MCF 10A (cell line): ENCODE results near the gene GNG13. TPM values are rescaled to one million over a fixed set of nuclear protein-coding genes. Genes with fewer than 3 reads are reported as not detected.

Source experiments
- BruUV-seq: library from RNA; stranded (reverse); fragments of 400-500 nt; replicated peaks from 2 replicates; lab custom pipeline; 2021; lab: Mats Ljungman, UMichigan
- CTCF ChIA-PET: fragments of 300-600 bp; sonication (Branson Sonifier 250); formaldehyde crosslinking; extraction: SDS; loops from one replicate; lab custom pipeline; 2021; ENCODE audit warnings: antibody characterized with exemption, inconsistent platforms; lab: Yijun Ruan, JAX
- POLR2A ChIA-PET: fragments of 300-600, 350-650 bp; sonication (Branson Sonifier 250); formaldehyde crosslinking; extraction: SDS; loops from one replicate; lab custom pipeline; 2020; ENCODE audit warnings: antibody characterized with exemption, inconsistent platforms; lab: Yijun Ruan, JAX
- DNase-seq: peaks from one replicate; pipeline ENCODE4 v3.0.0-alpha.2; 2018; ENCODE audit not compliant: unreplicated experiment
- H3K27ac Mint-ChIP-seq: one replicate; pipeline ENCODE4 v1.8.0; 2022; ENCODE audit warnings: mild to moderate bottlenecking, low read depth, mixed read lengths; ENCODE audit not compliant: unreplicated experiment
- H3K27me3 Mint-ChIP-seq: one replicate; pipeline ENCODE4 v1.8.0; 2022; ENCODE audit warnings: mixed read lengths; ENCODE audit not compliant: insufficient read depth, unreplicated experiment
- H3K36me3 Mint-ChIP-seq: one replicate; pipeline ENCODE4 v1.8.0; 2022; ENCODE audit warnings: mild to moderate bottlenecking, moderate library complexity, mixed read lengths; ENCODE audit not compliant: insufficient read depth, unreplicated experiment
- H3K4me1 Mint-ChIP-seq: one replicate; pipeline ENCODE4 v1.8.0; 2022; ENCODE audit warnings: mixed read lengths; ENCODE audit not compliant: insufficient read depth, unreplicated experiment
- H3K4me3 Mint-ChIP-seq: one replicate; pipeline ENCODE4 v1.8.0; 2022; ENCODE audit warnings: mild to moderate bottlenecking, moderate library complexity, mixed read lengths; ENCODE audit not compliant: unreplicated experiment
- H3K9me3 Mint-ChIP-seq: one replicate; pipeline ENCODE4 v1.8.0; 2022; ENCODE audit warnings: mixed read lengths; ENCODE audit not compliant: unreplicated experiment
- intact Hi-C: fragments of 100-400 bp; cut with micrococcal nuclease; formaldehyde crosslinking; loops from 2 replicates; pipeline ENCODE4 v1.14.1; 2022
- total RNA-seq: library from RNA; stranded (reverse); gene quantifications from 2 replicates; pipeline ENCODE4 v1.2.3, GENCODE V29; 2022
- TF ChIP-seq, protein P1 (sequence below): fragments of 200-600 bp; IDR thresholded peaks from one replicate; pipeline ENCODE4 v1.8.0; 2022; ENCODE audit warnings: antibody characterized with exemption, mild to moderate bottlenecking; ENCODE audit not compliant: unreplicated experiment

GNG13 gene
- total RNA-seq, 1 experiment from 2014 or later, result not detected

DNA sequence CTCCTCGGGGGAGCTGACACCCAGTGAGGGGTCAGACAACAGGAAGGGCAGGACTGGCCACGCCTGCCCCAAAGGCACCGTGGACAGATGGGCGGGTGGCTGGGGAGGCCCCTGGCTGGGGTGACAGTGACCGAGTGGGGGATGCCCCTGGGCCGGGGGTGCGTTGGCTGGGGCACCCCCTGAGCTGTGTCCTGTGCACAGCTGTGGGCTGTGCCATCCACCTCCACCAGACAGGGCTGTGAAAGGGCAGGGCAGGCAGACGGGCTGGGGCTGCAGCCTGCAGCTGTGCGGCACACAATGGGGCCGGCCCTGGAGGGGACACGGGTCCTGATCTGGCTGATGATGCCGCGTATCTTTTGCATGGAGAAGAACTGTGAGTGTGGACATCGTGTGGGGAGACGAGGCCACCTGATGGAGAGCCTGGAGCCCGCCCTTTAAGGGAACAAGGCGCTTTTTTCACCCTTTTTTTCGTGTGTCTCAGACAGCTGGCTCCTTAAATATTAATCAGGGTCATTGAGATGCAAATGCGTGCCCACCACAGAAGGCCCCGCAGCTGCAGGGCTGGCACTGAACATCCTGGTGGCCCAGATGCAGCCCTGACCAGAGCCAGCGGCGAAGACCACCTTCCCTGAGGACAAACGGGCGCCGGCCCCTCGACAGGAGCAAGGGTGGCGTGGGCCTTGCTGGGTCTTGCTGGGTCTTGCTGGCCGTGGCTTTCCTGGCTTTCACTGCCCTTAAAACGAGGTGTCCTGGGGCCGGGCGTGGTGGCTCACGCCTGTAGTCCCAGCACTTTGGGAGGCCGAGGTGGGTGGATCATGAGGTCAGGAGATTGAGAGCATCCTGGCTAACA is 42.4 kb upstream of the GNG13 start:
- POLR2A ChIA-PET, result no interaction called here

DNA sequence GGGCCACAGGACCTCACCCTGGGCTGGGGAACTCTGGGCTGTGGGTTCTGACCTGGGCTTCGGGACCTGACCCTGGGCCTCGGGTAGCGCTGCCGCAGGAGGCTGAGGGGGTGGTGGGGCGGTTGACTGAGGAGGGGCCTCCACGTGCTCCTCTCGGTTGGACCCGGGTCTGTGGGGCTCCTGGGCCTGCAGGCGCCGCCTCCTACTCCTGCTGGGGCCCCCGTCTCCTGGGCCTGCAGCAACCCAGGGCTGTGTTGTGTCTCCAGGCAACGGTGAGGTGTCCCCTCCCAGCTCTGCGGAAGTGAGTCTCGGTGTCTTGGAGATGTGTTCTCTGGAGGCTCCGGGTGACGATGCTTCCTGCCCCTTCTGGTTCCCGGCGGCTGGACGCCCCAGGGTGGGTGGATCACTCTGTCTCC is 41.5 kb upstream of the GNG13 start:
- intact Hi-C loops, result no loop called here
- TF ChIP-seq, protein P1, sequence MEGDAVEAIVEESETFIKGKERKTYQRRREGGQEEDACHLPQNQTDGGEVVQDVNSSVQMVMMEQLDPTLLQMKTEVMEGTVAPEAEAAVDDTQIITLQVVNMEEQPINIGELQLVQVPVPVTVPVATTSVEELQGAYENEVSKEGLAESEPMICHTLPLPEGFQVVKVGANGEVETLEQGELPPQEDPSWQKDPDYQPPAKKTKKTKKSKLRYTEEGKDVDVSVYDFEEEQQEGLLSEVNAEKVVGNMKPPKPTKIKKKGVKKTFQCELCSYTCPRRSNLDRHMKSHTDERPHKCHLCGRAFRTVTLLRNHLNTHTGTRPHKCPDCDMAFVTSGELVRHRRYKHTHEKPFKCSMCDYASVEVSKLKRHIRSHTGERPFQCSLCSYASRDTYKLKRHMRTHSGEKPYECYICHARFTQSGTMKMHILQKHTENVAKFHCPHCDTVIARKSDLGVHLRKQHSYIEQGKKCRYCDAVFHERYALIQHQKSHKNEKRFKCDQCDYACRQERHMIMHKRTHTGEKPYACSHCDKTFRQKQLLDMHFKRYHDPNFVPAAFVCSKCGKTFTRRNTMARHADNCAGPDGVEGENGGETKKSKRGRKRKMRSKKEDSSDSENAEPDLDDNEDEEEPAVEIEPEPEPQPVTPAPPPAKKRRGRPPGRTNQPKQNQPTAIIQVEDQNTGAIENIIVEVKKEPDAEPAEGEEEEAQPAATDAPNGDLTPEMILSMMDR, result no peak
- CTCF ChIA-PET, result no interaction called here
- Mint-ChIP-seq H3K36me3 (no peaks in the 10 kb centered on the region), H3K4me1 (no peaks in the 10 kb centered on the region), H3K4me3 (no peak overlapping the region), H3K9me3 (no peaks in the 10 kb centered on the region), H3K27me3 (no peaks in the 10 kb centered on the region), H3K27ac (no peak overlapping the region)
- BruUV-seq, result no TSS peak
- DNase-seq, result no peak
- POLR2A ChIA-PET, result no interaction called here

More for the DNA sequence above, 42.4 kb upstream of the GNG13 start:
- H3K9me3 Mint-ChIP-seq, result no peaks in the 10 kb centered on the region
- H3K36me3 Mint-ChIP-seq, result no peaks in the 10 kb centered on the region
- CTCF ChIA-PET, result no interaction called here
- no peak for DNase-seq
- H3K4me3 Mint-ChIP-seq, result no peak overlapping the region
- no peaks in the 10 kb centered on the region for H3K4me1 Mint-ChIP-seq
- intact Hi-C loops, result no loop called here
- no peak overlapping the region for H3K27ac Mint-ChIP-seq
- no peaks in the 10 kb centered on the region for H3K27me3 Mint-ChIP-seq
- no TSS peak for BruUV-seq
- TF ChIP-seq, protein P1, result no peak

DNA sequence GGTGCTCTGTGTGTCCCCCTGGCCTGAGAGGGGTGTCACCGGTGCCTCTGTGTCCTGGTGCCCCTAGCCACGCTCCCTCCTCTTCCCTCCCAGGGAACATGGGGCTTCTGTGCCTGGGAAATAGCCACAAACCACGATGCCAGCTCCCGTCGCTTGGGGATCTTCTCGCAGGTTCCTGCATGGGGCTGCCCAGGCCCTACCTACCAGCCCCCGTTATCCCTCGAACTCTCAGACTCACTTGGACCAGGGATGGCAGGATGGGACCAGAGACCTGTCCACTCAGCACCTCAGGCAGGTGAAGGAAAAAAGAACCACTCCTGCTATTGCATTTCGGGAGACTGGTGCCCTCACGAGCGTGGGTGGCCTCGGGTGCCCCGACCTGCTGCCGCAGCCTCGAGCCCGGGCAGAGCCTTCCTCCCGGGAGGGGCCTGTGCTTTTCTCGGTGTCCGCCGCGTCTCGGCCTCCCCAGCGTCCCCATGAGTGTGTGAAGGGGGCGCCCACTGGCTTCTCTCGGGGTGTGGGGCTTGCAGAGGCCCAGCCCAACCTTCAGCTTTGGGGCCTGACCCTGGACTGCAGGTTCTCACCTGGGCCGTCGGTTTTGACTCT is 41.0 kb upstream of the GNG13 start:
- BruUV-seq, result no TSS peak
- TF ChIP-seq, protein P1, result no peak
- CTCF ChIA-PET, result no interaction called here

DNA sequence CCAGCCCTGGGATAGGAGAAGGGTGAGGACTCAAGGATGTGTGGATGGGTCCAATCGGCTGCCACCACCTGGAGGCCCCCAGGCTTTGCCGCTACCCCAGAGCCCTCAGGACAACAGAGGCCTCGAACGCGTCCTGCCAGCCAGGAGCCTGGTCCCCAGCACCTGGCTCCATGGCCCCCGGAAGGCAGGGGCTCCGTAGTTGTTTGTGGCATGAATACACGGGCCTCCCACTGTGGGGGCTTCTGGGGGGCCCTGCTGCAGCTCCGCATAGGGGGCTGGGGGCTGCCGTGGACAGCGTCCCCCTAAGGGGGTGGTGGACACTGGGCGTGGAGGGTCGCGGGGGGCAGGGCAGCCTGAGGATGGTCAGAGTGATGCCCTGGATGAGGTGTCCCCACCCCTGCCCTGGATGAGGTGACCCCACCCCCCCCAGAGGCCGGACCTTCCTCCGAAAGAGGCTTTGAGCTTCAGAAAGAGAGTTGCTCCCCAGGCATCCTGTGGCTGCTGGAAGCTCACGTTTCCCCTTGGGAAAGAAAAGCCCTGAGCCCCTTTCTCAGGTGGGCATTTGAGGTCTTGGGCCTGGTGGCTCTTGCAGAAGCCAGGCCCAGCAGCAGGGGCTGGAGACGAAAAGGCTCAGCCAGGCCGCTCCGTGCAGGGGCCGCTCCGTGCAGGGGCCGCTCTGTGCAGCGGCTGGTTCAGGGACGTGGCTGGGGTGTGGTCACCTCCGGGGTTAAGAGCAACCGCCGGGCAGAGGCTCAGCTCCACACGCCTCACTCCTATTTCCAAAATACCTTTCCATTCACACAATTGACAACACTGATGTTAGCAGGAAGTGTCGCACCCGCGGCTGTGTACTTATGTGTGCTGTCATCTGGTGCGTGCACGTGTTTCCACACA is 40.3 kb upstream of the GNG13 start:
- no peaks in the 10 kb centered on the region for H3K4me1 Mint-ChIP-seq
- DNase-seq, result no peak
- H3K27me3 Mint-ChIP-seq, result no peaks in the 10 kb centered on the region
- no peak overlapping the region for H3K27ac Mint-ChIP-seq
- CTCF ChIA-PET, result no interaction called here
- POLR2A ChIA-PET, result no interaction called here
- no peaks in the 10 kb centered on the region for H3K36me3 Mint-ChIP-seq
- BruUV-seq, result no TSS peak
- TF ChIP-seq, protein P1, result no peak
- intact Hi-C loops, result no loop called here
- no peaks in the 10 kb centered on the region for H3K9me3 Mint-ChIP-seq
- no peak overlapping the region for H3K4me3 Mint-ChIP-seq

More for the DNA sequence above, 41.0 kb upstream of the GNG13 start:
- Mint-ChIP-seq H3K4me3 (no peak overlapping the region), H3K9me3 (no peaks in the 10 kb centered on the region), H3K27me3 (no peaks in the 10 kb centered on the region), H3K4me1 (no peaks in the 10 kb centered on the region), H3K27ac (no peak overlapping the region), H3K36me3 (no peaks in the 10 kb centered on the region)
- no peak for DNase-seq
- intact Hi-C loops, result no loop called here
- POLR2A ChIA-PET, result no interaction called here
